ENCODE results near the gene ZNF544. TPM values are rescaled to one million over a fixed set of nuclear protein-coding genes. Genes with fewer than 3 reads are reported as not detected.
A peak's percentile ranks its signal among the peaks of the same experiment; 100 is the strongest.

Gene ZNF544
- total RNA-seq, 1 donor from 2014 or later: 16.2 TPM

DNA sequence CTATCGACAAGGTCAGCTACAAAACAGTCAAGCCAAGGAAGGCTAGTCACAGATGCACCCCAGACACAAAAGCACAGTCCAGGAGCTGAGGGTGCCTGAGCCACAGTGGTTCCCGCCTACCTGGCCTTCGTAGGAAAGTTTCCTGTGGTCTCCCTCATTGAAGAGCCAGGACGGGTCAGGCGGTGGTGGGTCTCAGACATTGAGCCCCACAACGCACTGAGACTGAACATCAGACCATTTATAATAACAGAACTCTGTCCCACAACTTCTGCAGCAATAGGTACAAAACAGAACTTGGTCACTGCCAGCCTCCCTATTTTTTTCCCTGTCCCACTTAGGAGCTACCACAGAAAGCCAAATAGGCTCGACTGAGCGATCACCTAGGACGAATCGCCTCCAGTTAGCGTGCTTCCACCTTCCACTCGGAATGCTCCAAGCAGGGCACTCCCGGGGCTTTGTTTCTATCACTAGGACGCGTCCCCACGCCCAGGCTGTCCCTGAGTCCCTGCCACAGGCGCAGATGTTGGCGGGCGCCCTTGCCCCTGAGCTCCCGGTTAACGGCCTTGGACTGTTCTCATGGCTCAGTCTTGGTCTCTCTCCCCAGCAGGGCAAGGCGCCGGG, 640 bp upstream of the ZNF544 start:
- TF ChIP-seq, protein P1, sequence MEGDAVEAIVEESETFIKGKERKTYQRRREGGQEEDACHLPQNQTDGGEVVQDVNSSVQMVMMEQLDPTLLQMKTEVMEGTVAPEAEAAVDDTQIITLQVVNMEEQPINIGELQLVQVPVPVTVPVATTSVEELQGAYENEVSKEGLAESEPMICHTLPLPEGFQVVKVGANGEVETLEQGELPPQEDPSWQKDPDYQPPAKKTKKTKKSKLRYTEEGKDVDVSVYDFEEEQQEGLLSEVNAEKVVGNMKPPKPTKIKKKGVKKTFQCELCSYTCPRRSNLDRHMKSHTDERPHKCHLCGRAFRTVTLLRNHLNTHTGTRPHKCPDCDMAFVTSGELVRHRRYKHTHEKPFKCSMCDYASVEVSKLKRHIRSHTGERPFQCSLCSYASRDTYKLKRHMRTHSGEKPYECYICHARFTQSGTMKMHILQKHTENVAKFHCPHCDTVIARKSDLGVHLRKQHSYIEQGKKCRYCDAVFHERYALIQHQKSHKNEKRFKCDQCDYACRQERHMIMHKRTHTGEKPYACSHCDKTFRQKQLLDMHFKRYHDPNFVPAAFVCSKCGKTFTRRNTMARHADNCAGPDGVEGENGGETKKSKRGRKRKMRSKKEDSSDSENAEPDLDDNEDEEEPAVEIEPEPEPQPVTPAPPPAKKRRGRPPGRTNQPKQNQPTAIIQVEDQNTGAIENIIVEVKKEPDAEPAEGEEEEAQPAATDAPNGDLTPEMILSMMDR (IDR thresholded peaks at IDR 0.05): no peak
- peak overlapping the region; percentile 92 for H3K4me3 Mint-ChIP-seq (ENCODE audit: unreplicated experiment)
- no peaks in the 10 kb centered on the region for H3K27me3 Mint-ChIP-seq (ENCODE audit: low read depth)
- H3K9me3 Mint-ChIP-seq (ENCODE audit: low read depth): peaks cover 26% of the 10 kb centered on the region
- no peak for DNase-seq (ENCODE audit: low spot score)
- peaks cover 20% of the 10 kb centered on the region for H3K4me1 Mint-ChIP-seq (ENCODE audit: low read depth)
- peaks cover 44% of the 10 kb centered on the region for H3K36me3 Mint-ChIP-seq (ENCODE audit: low read depth)
- peak overlapping the region; percentile 94 for H3K27ac Mint-ChIP-seq (ENCODE audit: unreplicated experiment)

DNA sequence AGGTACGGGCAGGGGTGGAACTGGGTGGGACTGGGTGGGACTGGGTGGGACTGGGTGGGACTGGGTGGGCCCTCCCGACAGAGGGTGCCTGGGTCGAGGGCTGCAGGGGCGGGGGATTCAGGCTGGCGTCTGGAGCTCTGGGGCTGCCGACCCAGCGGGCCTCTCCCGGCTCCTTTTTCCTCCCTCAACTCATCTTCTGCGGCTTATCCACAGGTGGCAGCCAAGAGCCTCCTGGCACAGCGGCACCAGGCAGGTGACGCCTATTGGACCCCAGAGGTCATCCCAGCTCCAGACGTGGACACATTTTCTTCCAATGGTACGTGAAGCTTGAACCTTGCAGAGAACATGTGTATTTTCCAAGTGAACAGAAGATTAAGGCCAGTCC, 533 bp downstream of the ZNF544 start:
- no peak for DNase-seq (ENCODE audit: low spot score)
- H3K36me3 Mint-ChIP-seq (ENCODE audit: low read depth): peaks cover 53% of the 10 kb centered on the region
- H3K4me3 Mint-ChIP-seq (ENCODE audit: unreplicated experiment): peak overlapping the region; percentile 92
- TF ChIP-seq, protein P1 (IDR thresholded peaks at IDR 0.05): peak; percentile 70
- H3K4me1 Mint-ChIP-seq (ENCODE audit: low read depth): peaks cover 20% of the 10 kb centered on the region
- H3K27me3 Mint-ChIP-seq (ENCODE audit: low read depth): no peaks in the 10 kb centered on the region
- H3K9me3 Mint-ChIP-seq (ENCODE audit: low read depth): peaks cover 26% of the 10 kb centered on the region
- H3K27ac Mint-ChIP-seq (ENCODE audit: unreplicated experiment): peak overlapping the region; percentile 75

DNA sequence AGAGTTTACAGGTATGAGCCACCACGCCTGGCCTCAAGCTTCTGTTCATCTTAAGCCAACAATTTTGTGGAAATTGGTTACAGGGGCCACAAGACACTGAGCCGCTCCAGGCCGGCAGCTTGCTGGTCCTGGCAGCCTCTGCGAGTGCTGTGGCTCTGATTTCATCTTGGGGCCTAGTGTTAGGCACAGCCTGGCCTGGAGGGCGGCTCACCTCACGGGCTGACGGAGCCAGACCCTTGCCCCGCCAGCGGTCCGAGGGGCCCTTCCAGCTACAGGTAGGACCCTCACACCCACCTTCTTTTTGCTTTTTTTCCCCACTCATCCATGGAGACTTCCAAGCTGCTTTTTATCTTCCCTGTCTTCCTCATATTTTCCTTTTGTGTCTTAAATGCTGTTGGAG, 8.6 kb downstream of the ZNF544 start:
- H3K4me1 Mint-ChIP-seq (ENCODE audit: low read depth): no peaks in the 10 kb centered on the region
- H3K9me3 Mint-ChIP-seq (ENCODE audit: low read depth): peaks cover 31% of the 10 kb centered on the region
- peaks cover 72% of the 10 kb centered on the region for H3K36me3 Mint-ChIP-seq (ENCODE audit: low read depth)
- no peak overlapping the region for H3K27ac Mint-ChIP-seq (ENCODE audit: unreplicated experiment)
- no peak for DNase-seq (ENCODE audit: low spot score)
- no peaks in the 10 kb centered on the region for H3K27me3 Mint-ChIP-seq (ENCODE audit: low read depth)
- no peak overlapping the region for H3K4me3 Mint-ChIP-seq (ENCODE audit: unreplicated experiment)
- TF ChIP-seq, protein P1 (IDR thresholded peaks at IDR 0.05): no peak

GRCh38 chr19:58243351-58243750, 14.6 kb downstream of the ZNF544 start:
- no peaks in the 10 kb centered on the region for H3K4me1 Mint-ChIP-seq (ENCODE audit: low read depth)
- DNase-seq (ENCODE audit: low spot score): no peak
- TF ChIP-seq, protein P1 (IDR thresholded peaks at IDR 0.05): no peak
- H3K27me3 Mint-ChIP-seq (ENCODE audit: low read depth): no peaks in the 10 kb centered on the region
- H3K4me3 Mint-ChIP-seq (ENCODE audit: unreplicated experiment): no peak overlapping the region
- peaks cover 84% of the 10 kb centered on the region for H3K36me3 Mint-ChIP-seq (ENCODE audit: low read depth)
- H3K9me3 Mint-ChIP-seq (ENCODE audit: low read depth): peaks cover 52% of the 10 kb centered on the region
- no peak overlapping the region for H3K27ac Mint-ChIP-seq (ENCODE audit: unreplicated experiment)

DNA sequence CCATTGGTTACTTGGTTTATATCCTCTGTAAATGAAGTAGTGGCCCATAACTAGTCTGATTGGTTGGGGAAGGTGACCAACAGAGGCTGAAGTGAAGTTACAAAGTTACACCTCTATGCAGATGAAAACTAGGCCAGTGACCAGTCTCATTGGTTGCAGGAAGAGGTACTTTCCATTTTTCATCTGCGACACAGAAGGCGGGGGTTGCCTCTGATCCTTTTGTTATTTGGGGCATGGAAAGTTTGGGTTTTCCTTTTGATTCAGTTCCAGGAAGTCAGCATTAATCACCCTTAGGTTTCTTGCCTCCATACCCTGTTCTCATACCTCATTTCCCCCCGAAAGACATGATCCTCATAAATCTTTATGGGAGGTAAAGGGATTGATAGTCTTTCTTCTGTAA, 20.2 kb downstream of the ZNF544 start:
- Mint-ChIP-seq H3K36me3 (ENCODE audit: low read depth) (peaks cover 92% of the 10 kb centered on the region), H3K4me3 (ENCODE audit: unreplicated experiment) (no peak overlapping the region), H3K27ac (ENCODE audit: unreplicated experiment) (no peak overlapping the region), H3K4me1 (ENCODE audit: low read depth) (no peaks in the 10 kb centered on the region), H3K27me3 (ENCODE audit: low read depth) (no peaks in the 10 kb centered on the region), H3K9me3 (ENCODE audit: low read depth) (peaks cover 64% of the 10 kb centered on the region)
- TF ChIP-seq, protein P1 (IDR thresholded peaks at IDR 0.05): no peak
- DNase-seq (ENCODE audit: low spot score): no peak
